AG04450 (cell line): Measurements from ENCODE around the gene PEX26. TPM values are rescaled to one million over a fixed set of nuclear protein-coding genes. Genes with fewer than 3 reads are reported as not detected.

Experiments used
- CTCF ChIA-PET: fragments of 300-600, 350-600 bp; formaldehyde crosslinking; extraction: SDS; loops from one replicate; lab custom pipeline; 2022; ENCODE audit warnings: antibody characterized with exemption, inconsistent platforms; lab: Charles Lee
- POLR2A ChIA-PET: fragments of 350-600 bp; formaldehyde crosslinking; extraction: SDS; loops from one replicate; lab custom pipeline; 2021; ENCODE audit warnings: antibody characterized with exemption, inconsistent platforms; lab: Yijun Ruan, JAX
- DNase-seq: peaks from one replicate; pipeline ENCODE4 v3.0.0-alpha.2; 2011; ENCODE audit warnings: low read depth, low spot score
- H3K27ac ChIP-seq: one replicate; pipeline ENCODE4 v1.5.1; 2012; ENCODE audit warnings: low read depth, low read length, control low read depth
- H3K27me3 ChIP-seq: one replicate; pipeline ENCODE4 v1.6.0; 2012; ENCODE audit warnings: low read length; ENCODE audit not compliant: control insufficient read depth, insufficient read depth
- H3K4me3 ChIP-seq: 2 replicates; pipeline ENCODE4 v1.5.1; 2011; ENCODE audit warnings: mild to moderate bottlenecking, low read depth, low read length, control low read depth
- H3K9me3 ChIP-seq: 2 replicates; pipeline ENCODE4 v1.5.1; 2012; ENCODE audit warnings: low read length; ENCODE audit not compliant: control insufficient read depth, insufficient read depth
- polyA plus RNA-seq: library from polyadenylated mRNA; depleted of rRNA; stranded (reverse); fragments of >200 nt; gene quantifications from 2 replicates; pipeline ENCODE4 v1.2.3, GENCODE V29; 2011
- TF ChIP-seq, protein P1 (sequence below): IDR thresholded peaks from 2 replicates; pipeline ENCODE4 v1.5.1; 2011; ENCODE audit warnings: low read depth, low read length, control low read depth, inconsistent platforms

PEX26 gene
- polyA plus RNA-seq, 1 experiment: 20.8 TPM

DNA sequence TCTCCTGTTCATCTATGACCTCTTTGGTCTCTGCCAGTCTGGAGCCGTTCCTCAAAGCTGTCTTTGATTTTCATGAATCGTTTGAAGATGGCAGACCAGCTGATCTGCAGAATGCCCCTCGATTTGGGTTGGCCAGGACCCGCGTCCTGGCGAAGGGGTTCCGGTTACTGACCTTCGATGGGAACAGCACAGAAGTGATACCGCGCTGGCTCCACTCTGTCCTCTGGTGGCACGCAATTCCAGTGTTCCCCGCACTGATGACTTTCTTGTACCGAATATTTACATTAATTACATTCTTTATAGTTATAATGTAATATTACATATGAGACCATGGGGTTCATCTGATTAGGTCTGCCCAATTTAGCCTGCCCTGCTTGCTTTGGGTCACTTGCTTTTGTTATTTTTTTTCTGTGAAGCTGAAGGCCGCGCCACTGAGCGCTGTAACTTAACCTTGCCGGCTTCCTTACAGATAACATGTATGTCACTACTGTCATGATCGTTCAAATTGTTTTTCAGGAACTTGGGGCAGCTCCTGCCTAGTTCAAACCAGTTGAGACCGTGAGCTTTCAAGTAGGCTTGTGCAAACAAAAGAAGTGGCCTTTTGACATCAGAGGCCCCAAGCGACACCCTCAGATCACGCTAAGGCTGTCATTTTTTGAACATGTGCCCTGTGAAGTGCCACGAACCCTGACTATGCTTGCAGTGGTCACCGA, 68.0 kb downstream of the PEX26 start:
- TF ChIP-seq, protein P1, sequence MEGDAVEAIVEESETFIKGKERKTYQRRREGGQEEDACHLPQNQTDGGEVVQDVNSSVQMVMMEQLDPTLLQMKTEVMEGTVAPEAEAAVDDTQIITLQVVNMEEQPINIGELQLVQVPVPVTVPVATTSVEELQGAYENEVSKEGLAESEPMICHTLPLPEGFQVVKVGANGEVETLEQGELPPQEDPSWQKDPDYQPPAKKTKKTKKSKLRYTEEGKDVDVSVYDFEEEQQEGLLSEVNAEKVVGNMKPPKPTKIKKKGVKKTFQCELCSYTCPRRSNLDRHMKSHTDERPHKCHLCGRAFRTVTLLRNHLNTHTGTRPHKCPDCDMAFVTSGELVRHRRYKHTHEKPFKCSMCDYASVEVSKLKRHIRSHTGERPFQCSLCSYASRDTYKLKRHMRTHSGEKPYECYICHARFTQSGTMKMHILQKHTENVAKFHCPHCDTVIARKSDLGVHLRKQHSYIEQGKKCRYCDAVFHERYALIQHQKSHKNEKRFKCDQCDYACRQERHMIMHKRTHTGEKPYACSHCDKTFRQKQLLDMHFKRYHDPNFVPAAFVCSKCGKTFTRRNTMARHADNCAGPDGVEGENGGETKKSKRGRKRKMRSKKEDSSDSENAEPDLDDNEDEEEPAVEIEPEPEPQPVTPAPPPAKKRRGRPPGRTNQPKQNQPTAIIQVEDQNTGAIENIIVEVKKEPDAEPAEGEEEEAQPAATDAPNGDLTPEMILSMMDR: no peak
- H3K27ac ChIP-seq: no peak overlapping the region
- DNase-seq: no peak
- ChIA-PET POLR2A (no interaction called here), CTCF (no interaction called here)
- H3K4me3 ChIP-seq: no peak overlapping the region
- no peaks in the 10 kb centered on the region for H3K27me3 ChIP-seq
- H3K9me3 ChIP-seq: no peaks in the 10 kb centered on the region; the same call in 1 of the 2 replicates

DNA sequence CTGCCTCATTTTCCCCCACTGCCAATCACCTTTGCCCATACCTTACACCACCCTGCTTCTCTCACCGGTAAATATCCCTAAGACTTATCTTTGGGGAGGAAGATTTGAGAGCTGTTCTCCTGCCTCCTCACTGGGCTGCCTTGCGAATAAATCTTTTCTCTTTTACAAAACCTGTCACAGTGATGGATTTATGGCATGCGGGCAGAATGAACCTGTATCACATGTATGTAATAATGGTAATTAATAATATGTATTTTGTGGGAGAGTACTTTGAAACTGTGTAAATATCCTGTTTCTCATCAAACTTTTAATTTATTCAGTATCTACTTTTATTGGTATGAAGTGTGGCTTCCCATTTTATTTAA, 68.6 kb downstream of the PEX26 start:
- POLR2A ChIA-PET: no interaction called here
- Histone ChIP-seq H3K27me3 (no peaks in the 10 kb centered on the region), H3K27ac (no peak overlapping the region), H3K4me3 (no peak overlapping the region), H3K9me3 (no peaks in the 10 kb centered on the region; the same call in 1 of the 2 replicates)
- CTCF ChIA-PET: no interaction called here
- DNase-seq: no peak
- TF ChIP-seq, protein P1: no peak

DNA sequence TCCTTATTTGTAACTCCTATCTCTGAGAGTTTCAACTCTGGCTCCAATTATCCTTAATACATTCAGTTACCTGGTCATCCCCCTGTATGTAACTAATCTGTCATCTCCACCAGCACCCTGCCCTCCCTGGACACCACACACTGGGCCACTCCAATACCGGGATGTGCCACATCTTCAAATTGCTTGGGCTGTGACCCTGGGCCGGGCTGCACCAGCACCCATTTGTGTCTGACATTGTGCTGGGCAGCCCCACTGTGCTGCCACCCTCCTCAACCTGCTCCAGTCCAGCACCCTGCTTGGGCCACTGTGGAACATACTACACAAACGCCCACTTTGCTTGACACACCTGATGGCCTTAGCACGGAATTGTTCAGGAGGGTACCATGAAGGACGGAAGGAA, 70.0 kb downstream of the PEX26 start:
- CTCF ChIA-PET: interaction anchor here (0.7 kb wide), 1 partner anchor 348 kb away, joined by 6 read pairs; no protein-coding TSS in a partner anchor
- POLR2A ChIA-PET: no interaction called here
- H3K27me3 ChIP-seq: no peaks in the 10 kb centered on the region
- no peak overlapping the region for H3K4me3 ChIP-seq
- no peak for DNase-seq
- H3K27ac ChIP-seq: no peak overlapping the region
- TF ChIP-seq, protein P1: no peak
- no peaks in the 10 kb centered on the region for H3K9me3 ChIP-seq

DNA sequence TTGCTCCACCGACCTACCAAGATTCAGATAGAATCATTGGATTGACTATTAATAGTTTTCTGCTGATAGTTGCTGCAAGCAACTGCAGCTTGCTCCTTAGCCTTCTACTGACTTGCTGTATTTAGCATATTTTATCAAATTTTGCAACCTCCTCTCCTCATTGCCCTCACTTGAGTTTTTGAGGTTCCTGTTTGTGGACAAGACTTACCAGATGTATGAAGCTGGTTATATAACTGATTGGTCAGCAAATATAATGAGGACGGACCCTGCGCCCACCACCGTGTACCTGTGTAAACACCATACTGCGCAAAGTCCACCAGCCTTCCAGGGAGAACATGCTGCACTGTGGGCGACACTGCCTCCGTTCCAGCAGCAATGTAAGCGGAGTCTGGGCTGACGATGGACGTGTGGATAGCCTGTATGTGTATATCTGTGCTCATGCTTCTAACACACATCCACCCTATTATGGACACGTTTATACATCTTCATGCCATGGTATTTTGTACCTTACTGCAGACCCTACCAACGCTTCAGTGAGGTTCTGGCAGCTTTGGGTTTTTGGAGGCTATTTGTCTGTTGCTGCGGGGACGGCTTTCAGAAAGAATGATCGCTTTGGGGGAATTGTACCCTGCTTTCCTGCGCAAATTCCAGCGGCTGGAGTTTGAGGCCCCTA, 70.6 kb downstream of the PEX26 start:
- DNase-seq: no peak
- Histone ChIP-seq H3K27ac (no peak overlapping the region), H3K4me3 (no peak overlapping the region), H3K9me3 (no peaks in the 10 kb centered on the region), H3K27me3 (no peaks in the 10 kb centered on the region)
- POLR2A ChIA-PET: no interaction called here
- TF ChIP-seq, protein P1: no peak
- CTCF ChIA-PET: no interaction called here

DNA sequence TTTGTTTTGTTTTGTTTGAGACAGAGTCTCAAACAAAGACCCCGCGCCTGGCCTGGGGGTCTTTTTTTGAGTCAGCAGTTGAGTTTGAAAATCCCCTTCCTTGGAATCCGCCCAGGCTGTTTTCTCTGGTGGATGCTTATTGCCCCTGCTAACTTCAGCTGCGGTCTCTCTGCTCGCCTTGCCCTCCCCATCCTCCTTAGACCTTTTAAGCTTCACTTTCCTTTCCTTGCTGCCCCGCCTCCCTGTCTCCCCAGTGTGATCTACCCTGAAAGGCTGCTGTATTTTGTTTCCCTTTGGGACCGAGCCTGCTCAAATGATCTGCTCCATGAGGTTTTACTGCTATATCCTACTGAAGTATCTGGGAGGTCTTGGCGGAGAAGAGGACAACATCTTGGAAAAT, 74.7 kb downstream of the PEX26 start:
- ChIA-PET CTCF (interaction anchor here (2.5 kb wide), 1 partner anchor 322 kb away, joined by 8 read pairs; no protein-coding TSS in a partner anchor), POLR2A (no interaction called here)
- no peak for DNase-seq
- TF ChIP-seq, protein P1: no peak
- Histone ChIP-seq H3K9me3 (peaks cover 6% of the 10 kb centered on the region; the same call in 1 of the 2 replicates), H3K27ac (no peak overlapping the region), H3K4me3 (no peak overlapping the region), H3K27me3 (no peaks in the 10 kb centered on the region)
